Fibroblast of lung (primary cell): ENCODE measurements around the gene GDF9. TPM values are rescaled to one million over a fixed set of nuclear protein-coding genes. Genes with fewer than 3 reads are reported as not detected.
A peak's percentile ranks its signal among the peaks of the same experiment; 100 is the strongest.

ENCODE experiments used
- DNase-seq, 2 donors: peaks; one replicate each; pipeline versions ENCODE4 v3.0.0 to v3.0.0-alpha.2; 2010; ENCODE audit warnings: low read depth in 2 of 2
- H2AFZ ChIP-seq: 2 replicates; pipeline ENCODE4 v1.5.1; 2012; ENCODE audit warnings: low read length, control low read depth, inconsistent platforms
- H3K27ac ChIP-seq: 2 replicates; pipeline ENCODE4 v1.5.1; 2011; ENCODE audit warnings: low read length, control low read depth; ENCODE audit not compliant: insufficient read depth
- H3K27me3 ChIP-seq: 2 replicates; pipeline ENCODE4 v1.5.1; 2011; ENCODE audit warnings: mild to moderate bottlenecking, low read length; ENCODE audit not compliant: control insufficient read depth, insufficient read depth
- H3K36me3 ChIP-seq: 2 replicates; pipeline ENCODE4 v1.5.1; 2011; ENCODE audit warnings: low read length; ENCODE audit not compliant: control insufficient read depth, insufficient read depth
- H3K4me1 ChIP-seq: 2 replicates; pipeline ENCODE4 v1.5.1; 2011; ENCODE audit warnings: low read length; ENCODE audit not compliant: control insufficient read depth, insufficient read depth; ENCODE audit errors: extremely low read depth
- H3K4me2 ChIP-seq: 2 replicates; pipeline ENCODE4 v1.5.1; 2011; ENCODE audit warnings: low read length, control low read depth; ENCODE audit not compliant: insufficient read depth; ENCODE audit errors: extremely low read depth
- H3K4me3 ChIP-seq, 4 experiments: fragments of 200-600 bp in 1 of 4; sonication (generic) in 1 of 4; replicated peaks in 1 of 4; 2 replicates each; pipeline ENCODE4 v1.5.1; 2011 to 2016; ENCODE audit warnings: low read length in 4 of 4, low read depth in 3 of 4, mild to moderate bottlenecking in 3 of 4, control low read depth in 2 of 4, inconsistent platforms in 1 of 4, mixed read lengths in 1 of 4; ENCODE audit not compliant: insufficient read depth in 1 of 4; ENCODE audit errors: control extremely low read depth in 1 of 4
- H3K79me2 ChIP-seq: 2 replicates; pipeline ENCODE4 v1.5.1; 2012; ENCODE audit warnings: mild to moderate bottlenecking, low read length, inconsistent platforms; ENCODE audit not compliant: control insufficient read depth, insufficient read depth
- H3K9ac ChIP-seq: 2 replicates; pipeline ENCODE4 v1.5.1; 2011; ENCODE audit warnings: mild to moderate bottlenecking, low read length, control low read depth; ENCODE audit not compliant: insufficient read depth
- H3K9me3 ChIP-seq: 2 replicates; pipeline ENCODE4 v1.5.1; 2012; ENCODE audit warnings: low read depth, low read length; ENCODE audit not compliant: control insufficient read depth, insufficient read depth
- H4K20me1 ChIP-seq: 2 replicates; pipeline ENCODE4 v1.5.1; 2011; ENCODE audit warnings: low read length; ENCODE audit not compliant: control insufficient read depth, insufficient read depth; ENCODE audit errors: extremely low read depth
- CTCF ChIP-seq, 2 donors: IDR thresholded peaks in 1 of 2; conservative IDR thresholded peaks in 1 of 2; 1 replicate in 1 of 2; 2 replicates in 1 of 2; pipeline ENCODE4 v1.5.1; 2011 to 2012; ENCODE audit warnings: low read length in 2 of 2, control low read depth in 1 of 2, inconsistent platforms in 1 of 2, low read depth in 1 of 2, mild to moderate bottlenecking in 1 of 2
- EZH2 ChIP-seq: IDR thresholded peaks from 2 replicates; pipeline ENCODE4 v1.5.1; 2012; ENCODE audit warnings: low read length, control low read depth, mild to moderate bottlenecking; ENCODE audit errors: missing control alignments
- polyA plus RNA-seq, 2 donors: library from polyadenylated mRNA; depleted of rRNA in 1 of 2; stranded (reverse) in 1 of 2; unstranded in 1 of 2; fragments of >200 nt; gene quantifications; 2 replicates each; pipeline ENCODE4 v1.2.1, GENCODE V29; 2011 to 2012; ENCODE audit warnings: missing spikeins in 1 of 2
- total RNA-seq: library from RNA; depleted of rRNA; stranded (reverse); fragments of >200 nt; gene quantifications from 2 replicates; pipeline ENCODE4 v1.2.1, GENCODE V29; 2014

Gene GDF9
- total and polyA plus RNA-seq, 2 donors (not counting 1 experiment from before 2014, with no cell fraction given), result 0.11 to 0.17 TPM

DNA sequence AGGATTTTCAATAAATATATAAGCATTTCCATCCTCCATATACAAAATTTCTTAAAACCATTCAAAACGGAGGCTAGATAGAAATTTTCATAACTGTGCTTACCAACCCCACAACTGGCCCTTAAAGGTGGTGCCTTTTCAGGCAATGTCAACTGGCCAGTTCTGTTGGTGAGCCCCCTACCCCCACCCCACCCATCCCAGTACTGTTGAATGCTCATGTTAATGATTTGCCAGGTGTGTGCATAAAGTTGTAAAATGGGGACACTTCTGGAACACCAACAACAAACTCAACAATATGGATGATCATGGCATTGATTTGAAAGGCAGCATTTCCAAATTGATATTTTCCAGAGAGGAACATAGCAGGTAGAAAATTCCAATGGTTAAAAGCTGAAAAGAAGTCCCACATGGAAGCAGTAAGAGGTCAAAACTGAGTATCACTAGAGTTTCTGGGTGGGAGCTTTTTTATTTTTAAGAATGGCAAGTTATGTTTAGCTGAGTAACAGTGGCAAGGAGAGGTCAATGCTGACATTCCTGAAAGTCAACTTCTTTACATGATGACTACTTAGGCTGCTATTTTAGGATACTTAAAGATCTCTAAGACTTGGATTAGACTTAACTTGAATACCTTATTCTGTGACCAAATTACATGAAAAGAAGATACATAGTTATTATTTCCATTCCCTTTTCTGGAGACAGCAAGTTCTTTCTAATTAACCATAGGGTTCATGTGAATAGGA, 9.9 kb upstream of the GDF9 start:
- H4K20me1 ChIP-seq, result no peaks in the 10 kb centered on the region
- no peaks in the 10 kb centered on the region for H3K79me2 ChIP-seq
- no peaks in the 10 kb centered on the region for H3K27me3 ChIP-seq
- peaks cover 5% of the 10 kb centered on the region for H3K4me1 ChIP-seq
- H3K36me3 ChIP-seq, result peaks cover 13% of the 10 kb centered on the region
- DNase-seq, result peak in 1 of 2 donors; percentile 72
- no peak overlapping the region for H3K4me2 ChIP-seq
- no peak overlapping the region for H2AFZ ChIP-seq
- H3K27ac ChIP-seq, result no peak overlapping the region
- H3K9ac ChIP-seq, result no peak overlapping the region
- TF ChIP-seq CTCF (conservative IDR thresholded peaks at IDR 0.05 in 1 of 2, IDR thresholded peaks at IDR 0.05 in 1 of 2; ENCODE audit: low read depth in 1 of 2, low read length in 2 of 2), result no peak
- no peak for TF ChIP-seq EZH2
- H3K9me3 ChIP-seq, result no peaks in the 10 kb centered on the region
- H3K4me3 ChIP-seq, result no peak overlapping the region

DNA sequence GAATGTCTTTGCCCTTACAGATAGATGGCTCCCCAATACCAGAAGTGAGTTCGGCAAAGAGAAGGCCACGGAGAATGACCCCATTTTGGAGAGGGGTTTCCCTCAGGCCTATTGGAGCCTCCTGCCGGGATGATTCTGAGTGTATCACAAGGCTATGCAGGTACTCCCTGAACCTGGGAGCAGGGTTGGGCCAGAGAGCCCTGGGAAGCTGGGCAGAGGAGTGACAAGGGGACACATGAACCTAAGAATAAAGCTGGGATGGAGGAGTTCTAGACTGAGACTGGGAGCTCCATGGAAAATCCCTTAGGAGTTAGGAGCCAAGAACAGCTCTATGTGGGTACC, 7.6 kb upstream of the GDF9 start:
- Histone ChIP-seq H3K36me3 (peaks cover 10% of the 10 kb centered on the region), H3K27ac (no peak overlapping the region)
- TF ChIP-seq EZH2 (no peak), CTCF (conservative IDR thresholded peaks at IDR 0.05 in 1 of 2, IDR thresholded peaks at IDR 0.05 in 1 of 2; ENCODE audit: low read depth in 1 of 2, low read length in 2 of 2) (no peak)

DNA sequence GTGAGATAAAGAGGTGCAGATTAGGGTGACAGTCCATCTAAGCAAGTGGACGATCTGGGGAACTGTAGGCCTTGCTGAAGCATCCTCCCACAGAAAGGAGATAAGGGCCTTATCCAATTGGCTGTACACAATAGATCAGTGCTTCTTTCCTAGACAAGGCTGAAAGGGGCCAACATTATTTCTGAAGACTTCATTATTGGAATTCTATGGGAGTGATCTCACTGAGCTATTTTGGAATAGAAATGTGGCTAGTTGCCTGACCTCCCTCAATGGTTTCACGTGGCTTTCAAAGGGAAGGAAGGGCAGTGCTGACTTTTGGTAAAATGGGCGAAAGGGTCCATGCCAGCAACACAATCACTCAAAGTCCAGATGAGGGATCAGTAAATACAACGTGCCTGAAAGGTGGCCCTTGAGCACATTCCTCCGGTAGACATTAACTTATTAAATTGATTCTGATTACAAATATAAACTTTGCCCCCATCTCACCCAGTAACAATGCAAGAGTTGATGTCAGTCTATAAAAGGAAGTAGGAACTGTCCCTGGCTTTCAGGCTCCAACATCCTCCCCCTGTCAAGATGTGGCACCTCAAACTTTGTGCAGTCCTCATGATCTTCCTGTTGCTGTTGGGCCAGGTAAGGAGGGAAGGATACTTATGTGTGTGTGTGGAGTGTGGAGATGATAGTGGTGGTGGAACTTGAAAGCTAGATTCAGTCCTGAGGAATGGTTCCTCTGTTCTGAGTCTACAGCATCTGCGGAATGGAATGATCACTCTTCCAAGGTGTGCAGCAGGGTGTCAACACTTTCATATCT, 7.1 kb upstream of the GDF9 start, which contains the start of gene LEAP2:
LEAP2 (plus strand) TSS at position 550 of the 811 bp plus-strand sequence; CDS start at position 577, 27 bp downstream.
- no peak within 1 kb of the TSS for H3K4me2 ChIP-seq
- TF ChIP-seq CTCF (conservative IDR thresholded peaks at IDR 0.05 in 1 of 2, IDR thresholded peaks at IDR 0.05 in 1 of 2; ENCODE audit: low read depth in 1 of 2, low read length in 2 of 2) (no peak), EZH2 (no peak)
- no peaks in the 10 kb centered on the region for H3K79me2 ChIP-seq

More for the DNA sequence above, 7.6 kb upstream of the GDF9 start:
- H3K4me1 ChIP-seq, result peaks cover 5% of the 10 kb centered on the region
- no peaks in the 10 kb centered on the region for H4K20me1 ChIP-seq
- H3K9me3 ChIP-seq, result no peaks in the 10 kb centered on the region
- no peak for DNase-seq
- no peaks in the 10 kb centered on the region for H3K27me3 ChIP-seq
- no peak overlapping the region for H2AFZ ChIP-seq
- H3K9ac ChIP-seq, result no peak overlapping the region
- no peak overlapping the region for H3K4me3 ChIP-seq
- no peaks in the 10 kb centered on the region for H3K79me2 ChIP-seq
- H3K4me2 ChIP-seq, result no peak overlapping the region

More for the DNA sequence above, 7.1 kb upstream of the GDF9 start, which contains the start of gene LEAP2:
- Histone ChIP-seq H3K27me3 (no peaks in the 10 kb centered on the region), H3K36me3 (peaks cover 10% of the 10 kb centered on the region), H4K20me1 (no peaks in the 10 kb centered on the region), H3K9ac (no peak within 1 kb of the TSS), H3K27ac (no peak within 1 kb of the TSS), H3K4me3 (no peak within 1 kb of the TSS), H2AFZ (no peak within 1 kb of the TSS), H3K4me1 (peaks cover 5% of the 10 kb centered on the region), H3K9me3 (no peaks in the 10 kb centered on the region)
- DNase-seq, result peak in 1 of 2 donors; percentile 45
